ENCODE data around the gene FREY1. TPM values are rescaled to one million over a fixed set of nuclear protein-coding genes. Genes with fewer than 3 reads are reported as not detected.

FREY1 gene
- total and polyA plus RNA-seq, 2 donors (not counting 1 experiment from before 2014, with no cell fraction given): 0.83 TPM; not detected in 1

DNA sequence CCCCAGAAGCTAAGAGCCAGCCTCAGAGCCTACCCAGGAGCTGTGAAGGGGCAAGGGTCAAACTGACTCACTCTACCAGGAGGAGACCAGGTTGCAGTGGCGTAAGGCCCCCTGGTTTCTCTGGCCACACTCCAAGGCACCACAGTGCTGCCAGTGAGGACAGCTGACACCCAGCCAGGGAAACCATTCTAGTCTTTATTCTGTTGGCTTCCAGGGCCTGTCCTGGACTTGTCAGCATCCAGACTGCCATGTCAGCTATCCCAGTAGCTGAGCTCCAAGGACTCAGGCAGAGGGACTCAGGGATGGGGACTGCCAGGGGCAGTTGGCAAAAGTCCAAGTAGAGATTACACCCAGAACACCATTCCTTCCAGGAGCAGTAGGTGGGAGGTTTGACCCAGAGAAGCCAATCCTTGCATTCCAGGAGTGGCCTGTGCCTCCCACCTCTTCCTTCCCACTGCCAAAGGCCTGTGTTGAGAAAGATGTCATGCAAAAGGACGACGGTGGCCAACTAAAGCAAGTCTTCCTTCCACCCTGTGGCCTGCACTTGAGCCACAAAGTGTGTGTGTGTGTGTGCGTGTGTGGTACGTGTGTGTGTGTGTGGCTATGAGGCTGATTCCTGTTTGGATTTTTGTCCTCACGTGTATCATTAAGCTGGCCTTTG, 25.2 kb downstream of the FREY1 start:
- Histone ChIP-seq H2AFZ (ENCODE audit: low read length) (no peak overlapping the region), H3K9me3 (ENCODE audit: control insufficient read depth, insufficient read depth, low read depth, low read length) (no peaks in the 10 kb centered on the region), H3K4me1 (ENCODE audit: control insufficient read depth, extremely low read depth, insufficient read depth, low read length) (no peaks in the 10 kb centered on the region), H3K4me3 (replicated peaks in 1 of 4; ENCODE audit: control extremely low read depth in 1 of 4, insufficient read depth in 1 of 4, low read depth in 3 of 4, low read length in 4 of 4) (no peak overlapping the region), H3K9ac (ENCODE audit: insufficient read depth, low read length) (no peak overlapping the region), H3K27ac (ENCODE audit: insufficient read depth, low read length) (no peak overlapping the region), H4K20me1 (ENCODE audit: control insufficient read depth, extremely low read depth, insufficient read depth, low read length) (no peaks in the 10 kb centered on the region), H3K79me2 (ENCODE audit: control insufficient read depth, insufficient read depth, low read length) (no peaks in the 10 kb centered on the region), H3K27me3 (ENCODE audit: control insufficient read depth, insufficient read depth, low read length) (no peaks in the 10 kb centered on the region), H3K4me2 (ENCODE audit: extremely low read depth, insufficient read depth, low read length) (no peak overlapping the region), H3K36me3 (ENCODE audit: control insufficient read depth, insufficient read depth, low read length) (peaks cover 2% of the 10 kb centered on the region)
- TF ChIP-seq EZH2 (IDR thresholded peaks at IDR 0.05; ENCODE audit: low read length, missing control alignments) (no peak), CTCF (conservative IDR thresholded peaks at IDR 0.05 in 1 of 2, IDR thresholded peaks at IDR 0.05 in 1 of 2; ENCODE audit: low read depth in 1 of 2, low read length in 2 of 2) (no peak)
- DNase-seq (ENCODE audit: low read depth in 2 of 2): no peak

DNA sequence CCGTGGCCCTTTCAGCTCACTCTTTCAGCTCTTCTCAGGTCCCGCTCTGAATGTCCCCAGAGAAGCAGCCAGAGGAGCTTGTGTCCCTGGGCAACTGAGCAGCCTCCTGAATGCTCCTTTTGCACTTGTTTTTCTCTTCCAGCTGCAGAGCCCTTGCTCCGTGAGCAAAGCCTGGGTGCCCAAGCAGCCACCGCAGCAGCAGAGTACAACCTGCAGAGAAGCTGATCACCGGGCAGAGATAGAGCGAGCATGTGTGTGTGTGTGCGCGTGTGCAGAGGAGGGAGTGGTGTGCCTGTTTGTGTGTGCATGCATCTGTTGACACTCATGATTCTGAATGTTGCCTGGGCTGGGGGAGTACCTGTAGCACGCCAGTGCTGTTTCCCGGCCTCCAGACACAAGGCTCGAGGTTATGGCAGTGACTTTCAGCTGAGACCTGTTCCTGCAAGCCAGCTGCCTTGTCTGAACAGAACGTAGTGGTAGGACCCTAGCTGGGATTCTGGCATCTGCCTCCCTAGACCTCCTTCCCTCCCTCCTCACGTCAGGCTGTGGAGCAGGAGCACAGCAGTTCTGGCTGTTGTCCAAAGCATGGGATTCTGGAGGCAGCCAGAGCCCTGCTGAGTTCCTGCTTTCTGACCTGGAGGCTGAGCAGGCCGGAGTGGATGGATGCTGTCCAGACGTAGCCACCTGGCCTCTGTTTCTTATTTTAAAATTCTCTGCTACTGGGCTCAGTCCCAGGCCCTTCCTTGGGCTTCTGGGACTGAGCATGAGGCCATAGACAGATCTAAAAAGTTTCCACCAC, 26.1 kb downstream of the FREY1 start:
- H3K79me2 ChIP-seq (ENCODE audit: control insufficient read depth, insufficient read depth, low read length): no peaks in the 10 kb centered on the region
- no peaks in the 10 kb centered on the region for H3K4me1 ChIP-seq (ENCODE audit: control insufficient read depth, extremely low read depth, insufficient read depth, low read length)
- H3K9me3 ChIP-seq (ENCODE audit: control insufficient read depth, insufficient read depth, low read depth, low read length): no peaks in the 10 kb centered on the region
- TF ChIP-seq CTCF (conservative IDR thresholded peaks at IDR 0.05 in 1 of 2, IDR thresholded peaks at IDR 0.05 in 1 of 2; ENCODE audit: low read depth in 1 of 2, low read length in 2 of 2) (no peak), EZH2 (IDR thresholded peaks at IDR 0.05; ENCODE audit: low read length, missing control alignments) (no peak)
- H3K4me2 ChIP-seq (ENCODE audit: extremely low read depth, insufficient read depth, low read length): no peak overlapping the region
- no peak overlapping the region for H3K27ac ChIP-seq (ENCODE audit: insufficient read depth, low read length)
- no peak for DNase-seq (ENCODE audit: low read depth in 2 of 2)
- H3K9ac ChIP-seq (ENCODE audit: insufficient read depth, low read length): no peak overlapping the region
- no peaks in the 10 kb centered on the region for H4K20me1 ChIP-seq (ENCODE audit: control insufficient read depth, extremely low read depth, insufficient read depth, low read length)
- H3K36me3 ChIP-seq (ENCODE audit: control insufficient read depth, insufficient read depth, low read length): peaks cover 2% of the 10 kb centered on the region
- no peaks in the 10 kb centered on the region for H3K27me3 ChIP-seq (ENCODE audit: control insufficient read depth, insufficient read depth, low read length)
- H3K4me3 ChIP-seq (replicated peaks in 1 of 4; ENCODE audit: control extremely low read depth in 1 of 4, insufficient read depth in 1 of 4, low read depth in 3 of 4, low read length in 4 of 4): no peak overlapping the region
- H2AFZ ChIP-seq (ENCODE audit: low read length): no peak overlapping the region

- no peak overlapping the region for H3K27ac ChIP-seq (ENCODE audit: insufficient read depth, low read length)
- H3K36me3 ChIP-seq (ENCODE audit: control insufficient read depth, insufficient read depth, low read length): peaks cover 2% of the 10 kb centered on the region
- no peaks in the 10 kb centered on the region for H4K20me1 ChIP-seq (ENCODE audit: control insufficient read depth, extremely low read depth, insufficient read depth, low read length)
- no peaks in the 10 kb centered on the region for H3K79me2 ChIP-seq (ENCODE audit: control insufficient read depth, insufficient read depth, low read length)
- H3K9me3 ChIP-seq (ENCODE audit: control insufficient read depth, insufficient read depth, low read depth, low read length): no peaks in the 10 kb centered on the region
- H3K4me1 ChIP-seq (ENCODE audit: control insufficient read depth, extremely low read depth, insufficient read depth, low read length): no peaks in the 10 kb centered on the region
- H3K4me2 ChIP-seq (ENCODE audit: extremely low read depth, insufficient read depth, low read length): no peak overlapping the region
- TF ChIP-seq CTCF (conservative IDR thresholded peaks at IDR 0.05 in 1 of 2, IDR thresholded peaks at IDR 0.05 in 1 of 2; ENCODE audit: low read depth in 1 of 2, low read length in 2 of 2): no peak
- no peak for TF ChIP-seq EZH2 (IDR thresholded peaks at IDR 0.05; ENCODE audit: low read length, missing control alignments)
- H3K9ac ChIP-seq (ENCODE audit: insufficient read depth, low read length): no peak overlapping the region
- no peaks in the 10 kb centered on the region for H3K27me3 ChIP-seq (ENCODE audit: control insufficient read depth, insufficient read depth, low read length)
- DNase-seq (ENCODE audit: low read depth in 2 of 2): peak in 1 of 2 donors; percentile 42
- no peak overlapping the region for H3K4me3 ChIP-seq (replicated peaks in 1 of 4; ENCODE audit: control extremely low read depth in 1 of 4, insufficient read depth in 1 of 4, low read depth in 3 of 4, low read length in 4 of 4)
- no peak overlapping the region for H2AFZ ChIP-seq (ENCODE audit: low read length)
Observed at GRCh38 chr11:45879803-45880686, 27.0 kb downstream of the FREY1 start.
